GM18526 (cell line): ENCODE data around the gene MYEF2.

Experiments used
- POLR2A ChIP-seq: IDR thresholded peaks from 3 replicates; pipeline ENCODE4 v1.6.1; 2011; ENCODE audit not compliant: insufficient read length; ENCODE audit errors: extremely low read depth

MYEF2 gene

GRCh38 chr15:48109856-48110531 is 68.1 kb downstream of the MYEF2 start:
- no peak for TF ChIP-seq POLR2A

GRCh38 chr15:48109212-48109611 is 68.9 kb downstream of the MYEF2 start:
- no peak for TF ChIP-seq POLR2A

DNA sequence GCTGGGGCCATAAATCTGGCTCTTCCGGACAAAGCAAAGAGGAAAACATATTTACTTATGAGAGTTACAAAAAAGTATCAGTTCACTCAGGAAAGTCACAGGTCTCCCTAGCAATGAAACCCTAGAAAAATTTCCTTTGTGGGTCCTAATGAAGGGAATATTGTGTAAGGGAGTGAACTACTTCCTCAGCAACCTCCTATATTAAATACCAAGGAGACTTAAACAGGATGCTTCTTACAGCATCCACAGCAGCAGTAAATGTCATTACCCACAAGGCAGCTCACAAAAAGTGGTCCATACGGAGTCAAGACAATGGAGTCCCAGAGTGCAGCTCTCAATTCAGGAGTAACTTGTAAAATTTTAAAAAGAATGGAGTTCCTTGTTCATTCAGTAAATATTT is 72.2 kb downstream of the MYEF2 start:
- TF ChIP-seq POLR2A: no peak

DNA sequence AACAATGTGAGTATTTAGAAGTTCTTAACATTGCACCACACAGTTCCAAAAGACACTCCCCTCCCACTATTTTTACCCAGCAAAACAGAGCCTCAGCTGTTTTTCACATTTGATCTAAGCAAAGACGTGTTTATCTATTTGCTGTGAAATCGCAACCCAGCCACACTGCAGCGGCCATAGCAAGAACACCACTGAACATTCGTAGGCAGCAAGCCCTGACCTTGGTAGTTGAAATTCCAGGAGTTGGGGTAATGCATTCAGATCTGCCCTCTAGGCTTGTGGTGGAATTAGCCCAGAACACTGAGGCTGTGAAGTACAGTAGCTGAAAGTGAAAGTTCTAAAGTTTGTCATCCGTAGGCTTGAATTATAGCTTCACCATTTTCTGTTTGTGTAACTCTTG is 74.4 kb downstream of the MYEF2 start:
- TF ChIP-seq POLR2A: no peak

DNA sequence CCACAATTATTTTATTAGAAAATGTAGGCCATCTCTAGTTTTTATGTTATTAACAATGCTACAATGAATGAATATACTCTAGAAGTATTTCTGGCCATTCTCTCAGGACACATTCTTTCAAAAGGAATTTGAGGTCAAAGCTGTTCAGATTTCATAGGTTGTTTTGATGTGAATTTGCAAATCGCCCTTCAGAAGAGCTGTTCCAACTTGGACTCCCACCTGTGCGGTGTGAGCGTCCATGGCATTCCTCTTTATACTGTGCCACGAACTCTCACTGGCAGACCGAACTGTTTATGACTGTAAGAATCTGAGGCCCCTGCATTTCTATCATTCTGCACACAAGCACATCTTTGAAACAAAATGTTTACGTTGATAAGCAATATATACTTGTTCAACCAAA is 75.9 kb downstream of the MYEF2 start:
- no peak for TF ChIP-seq POLR2A

GRCh38 chr15:48101376-48101961 is 76.6 kb downstream of the MYEF2 start:
- TF ChIP-seq POLR2A: no peak

DNA sequence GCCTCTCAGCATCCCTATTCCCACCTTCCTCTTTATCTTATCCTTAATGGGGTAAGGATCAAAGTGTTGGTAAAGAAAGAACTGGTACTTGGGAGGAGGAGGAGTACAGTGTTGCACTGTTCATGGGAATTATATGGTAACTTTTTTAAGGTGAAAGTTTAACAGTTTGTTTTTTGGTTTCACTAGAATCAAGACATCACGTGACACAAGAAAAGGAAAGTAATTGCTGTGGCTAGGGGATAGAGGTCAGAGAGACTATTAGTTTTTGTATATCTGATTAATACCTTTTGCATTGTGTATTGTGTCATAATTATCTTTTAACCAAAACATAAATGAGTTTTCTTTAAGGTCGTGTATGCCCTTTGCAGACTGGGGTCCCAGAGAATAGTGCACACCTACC is 80.8 kb downstream of the MYEF2 start:
- no peak for TF ChIP-seq POLR2A

DNA sequence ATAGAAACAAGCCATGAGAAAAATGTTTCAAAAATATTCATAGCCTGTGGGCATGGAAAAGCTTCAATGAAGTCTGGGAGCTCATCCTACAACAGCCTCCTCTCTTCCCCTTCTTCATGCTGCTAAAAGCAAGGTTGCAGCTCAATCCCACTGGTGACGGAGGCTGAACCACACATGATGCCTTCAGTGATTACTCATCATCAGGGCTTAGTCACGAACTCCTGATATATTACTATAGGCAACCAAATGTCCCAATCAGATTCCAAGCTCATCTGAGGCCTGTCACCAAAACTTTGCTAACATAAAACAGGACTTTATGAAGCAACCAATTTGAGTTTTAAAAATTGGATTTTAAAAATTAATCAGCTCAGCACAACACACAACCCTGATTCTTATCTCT is 81.3 kb downstream of the MYEF2 start:
- no peak for TF ChIP-seq POLR2A

DNA sequence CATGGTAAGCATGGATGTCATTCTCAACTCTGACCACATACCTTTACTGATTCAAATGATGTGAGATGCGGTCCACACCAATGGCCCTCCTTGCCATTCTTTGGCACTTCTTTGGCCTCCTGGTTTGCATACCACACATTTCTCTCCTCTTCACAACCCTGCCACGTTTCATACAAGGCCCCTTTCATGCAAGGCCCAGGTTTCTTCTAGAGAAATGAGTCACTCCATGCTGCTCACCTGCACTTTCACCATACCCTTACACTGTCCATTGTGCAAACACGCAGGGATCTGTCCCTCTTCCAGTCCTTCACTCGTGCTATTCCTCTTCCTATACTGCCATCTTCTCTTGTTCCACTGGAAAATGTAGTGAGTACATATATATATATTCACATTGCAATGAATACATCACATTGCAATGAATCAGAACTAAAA is 81.7 kb downstream of the MYEF2 start:
- TF ChIP-seq POLR2A: no peak

DNA sequence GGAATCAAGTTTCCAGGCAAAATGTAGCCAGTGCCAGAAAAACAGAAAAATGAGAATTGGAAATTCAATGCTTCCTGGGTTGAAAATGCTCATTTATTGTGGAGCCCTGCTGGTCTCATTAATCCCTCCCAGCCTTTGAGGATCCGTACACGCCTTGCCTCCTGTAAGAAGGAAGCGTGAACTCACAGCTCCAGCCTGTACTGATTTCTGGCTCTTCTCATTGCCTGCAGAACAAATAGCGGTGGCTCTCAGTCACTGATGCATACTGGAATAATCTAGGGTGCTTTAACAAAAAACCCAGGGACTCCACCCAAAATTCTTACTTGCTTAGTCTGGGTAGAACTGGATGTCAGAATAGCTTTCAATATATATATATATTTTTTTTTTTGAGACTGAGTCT is 86.6 kb downstream of the MYEF2 start:
- TF ChIP-seq POLR2A: no peak

GRCh38 chr15:48090666-48091065 is 87.4 kb downstream of the MYEF2 start:
- TF ChIP-seq POLR2A: no peak

GRCh38 chr15:48090115-48090514 is 88.0 kb downstream of the MYEF2 start:
- no peak for TF ChIP-seq POLR2A

- no peak for TF ChIP-seq POLR2A
These were observed 88.4 kb downstream of the MYEF2 start for GRCh38 chr15:48089702-48090101.

GRCh38 chr15:48087844-48088243 is 90.3 kb downstream of the MYEF2 start:
- TF ChIP-seq POLR2A: no peak

DNA sequence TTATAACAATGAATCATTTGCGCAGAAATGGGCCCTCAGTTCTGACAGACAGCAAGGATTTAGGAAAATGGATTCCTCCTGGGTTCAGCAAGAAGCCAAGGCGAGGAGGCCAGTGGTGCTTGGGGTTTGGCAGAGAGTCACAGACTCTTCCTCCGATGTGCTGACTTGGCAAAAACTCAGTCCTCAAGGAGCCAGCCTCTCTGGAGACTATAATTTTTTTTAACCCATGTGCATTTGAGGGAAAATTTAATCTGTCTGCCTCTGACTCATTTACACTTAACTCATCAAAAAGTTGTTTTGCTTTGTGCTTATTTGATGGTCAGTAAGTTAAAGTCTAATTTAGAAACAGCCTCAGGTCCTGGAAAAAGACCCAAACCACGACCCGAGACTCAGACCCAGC is 91.5 kb downstream of the MYEF2 start:
- no peak for TF ChIP-seq POLR2A

DNA sequence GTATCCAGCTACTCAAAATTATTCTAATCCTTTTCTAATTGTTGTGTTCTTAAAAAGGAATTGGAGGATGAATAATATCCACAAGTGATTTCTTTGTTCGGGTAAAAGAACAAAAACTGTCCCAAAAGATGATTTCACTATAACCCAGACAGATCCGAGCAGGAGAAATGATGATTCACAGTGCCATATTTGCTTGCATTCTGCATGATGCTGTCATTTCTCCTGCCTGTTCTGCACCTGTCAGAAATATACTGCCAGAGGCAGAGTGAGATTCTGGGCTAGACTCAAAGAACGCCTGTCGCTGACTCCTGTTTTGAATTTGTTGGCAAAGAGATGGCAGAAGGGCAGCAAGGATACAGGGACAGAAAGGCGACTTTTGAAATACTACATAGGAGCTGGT is 92.0 kb downstream of the MYEF2 start:
- no peak for TF ChIP-seq POLR2A

DNA sequence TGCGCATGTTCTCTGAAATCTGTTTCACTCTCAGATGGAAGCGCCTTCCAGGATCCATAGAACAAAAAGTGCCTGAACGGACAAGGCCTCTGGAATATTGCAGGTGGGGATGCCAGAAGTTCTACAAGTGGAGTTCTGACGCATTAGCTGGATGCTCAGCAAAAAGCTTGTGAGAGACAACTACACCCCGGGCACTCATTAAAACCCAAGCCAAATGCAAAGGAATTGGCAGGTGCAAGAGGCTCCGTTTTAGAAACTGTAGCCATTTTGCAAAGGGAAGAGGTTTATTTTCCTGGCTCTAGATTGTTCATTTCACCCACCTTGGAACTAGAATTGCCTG is 92.5 kb downstream of the MYEF2 start:
- no peak for TF ChIP-seq POLR2A
